ENCODE measurements around the gene TULP1. TPM values are rescaled to one million over a fixed set of nuclear protein-coding genes. Genes with fewer than 3 reads are reported as not detected.

Gene TULP1
- total RNA-seq, 1 donor from 2014 or later: not detected

- no peaks in the 10 kb centered on the region for H3K27me3 ChIP-seq (ENCODE audit: control insufficient read depth, insufficient read depth, low read length)
- H3K4me3 ChIP-seq (ENCODE audit: low read depth, low read length): no peak overlapping the region
- no peak for DNase-seq (ENCODE audit: low read depth)
- no peak for TF ChIP-seq CTCF (IDR thresholded peaks at IDR 0.05; ENCODE audit: insufficient read depth, low read length, poor library complexity, severe bottlenecking)
- H3K36me3 ChIP-seq (ENCODE audit: control insufficient read depth, insufficient read depth, low read length): no peaks in the 10 kb centered on the region
Observed at GRCh38 chr6:35491558-35492257, 21.0 kb downstream of the TULP1 start.

GRCh38 chr6:35490821-35491557, 21.7 kb downstream of the TULP1 start:
- Histone ChIP-seq H3K36me3 (ENCODE audit: control insufficient read depth, insufficient read depth, low read length) (no peaks in the 10 kb centered on the region), H3K4me3 (ENCODE audit: low read depth, low read length) (no peak overlapping the region), H3K27me3 (ENCODE audit: control insufficient read depth, insufficient read depth, low read length) (no peaks in the 10 kb centered on the region)
- TF ChIP-seq CTCF (IDR thresholded peaks at IDR 0.05; ENCODE audit: insufficient read depth, low read length, poor library complexity, severe bottlenecking): no peak
- no peak for DNase-seq (ENCODE audit: low read depth)

DNA sequence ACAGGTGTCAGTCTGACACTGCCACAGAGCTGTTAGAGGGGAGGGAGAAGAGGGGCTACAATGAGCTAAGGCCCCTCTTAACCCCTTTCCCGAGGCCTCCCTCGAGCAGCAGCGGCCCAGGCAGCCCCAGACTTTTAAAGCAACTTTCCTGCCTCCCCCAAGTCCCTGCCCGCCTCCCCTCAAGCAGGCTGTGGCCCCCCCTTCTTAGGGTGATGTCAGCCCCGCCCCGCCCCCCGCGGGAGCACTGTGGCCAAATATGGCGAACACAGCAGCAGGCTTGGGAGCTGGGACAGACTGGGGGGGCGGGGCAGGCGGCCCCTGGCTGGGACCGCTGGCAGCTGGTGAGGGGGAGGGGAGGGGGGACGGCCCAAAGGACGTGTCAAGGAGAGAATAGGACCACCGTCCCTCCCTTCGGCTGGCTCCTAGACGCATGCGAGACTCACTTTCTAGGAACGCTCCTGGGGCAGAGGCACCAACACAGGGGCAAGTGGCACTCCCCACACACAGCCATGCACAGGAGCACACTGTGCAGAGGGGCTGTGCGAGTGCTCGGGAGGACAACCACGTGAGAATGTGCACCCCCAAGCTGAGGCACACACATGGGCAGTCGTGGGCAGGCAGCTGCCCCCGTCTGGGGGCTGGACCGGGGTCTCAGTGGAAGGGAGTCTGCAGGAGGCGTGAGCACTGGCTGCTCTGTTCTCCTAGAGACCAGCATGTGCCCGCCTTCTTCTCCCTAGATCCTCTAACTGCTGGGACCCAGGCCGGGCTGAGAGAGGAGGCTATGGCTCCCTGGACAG, 22.5 kb downstream of the TULP1 start:
- no peak overlapping the region for H3K4me3 ChIP-seq (ENCODE audit: low read depth, low read length)
- DNase-seq (ENCODE audit: low read depth): no peak
- TF ChIP-seq CTCF (IDR thresholded peaks at IDR 0.05; ENCODE audit: insufficient read depth, low read length, poor library complexity, severe bottlenecking): no peak
- H3K27me3 ChIP-seq (ENCODE audit: control insufficient read depth, insufficient read depth, low read length): no peaks in the 10 kb centered on the region
- no peaks in the 10 kb centered on the region for H3K36me3 ChIP-seq (ENCODE audit: control insufficient read depth, insufficient read depth, low read length)

DNA sequence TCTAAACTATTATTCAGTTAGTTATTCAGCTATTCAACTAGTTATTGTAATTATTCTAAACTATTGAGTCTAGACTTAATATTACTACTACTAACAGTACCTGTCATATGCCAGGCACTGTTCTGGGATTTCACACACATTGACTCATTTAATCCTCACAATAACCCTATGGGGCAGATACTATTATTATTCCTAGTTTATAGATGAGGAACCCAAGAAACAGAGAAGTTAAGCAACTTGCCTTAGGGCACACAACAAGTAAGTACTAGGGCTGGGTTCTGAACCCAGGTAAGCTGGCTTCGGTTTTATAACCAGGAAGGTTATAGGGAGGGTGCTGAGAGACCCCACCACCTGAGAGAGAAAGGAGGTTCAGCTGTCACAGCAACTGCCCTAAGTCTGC, 23.6 kb downstream of the TULP1 start:
- Histone ChIP-seq H3K36me3 (ENCODE audit: control insufficient read depth, insufficient read depth, low read length) (no peaks in the 10 kb centered on the region), H3K4me3 (ENCODE audit: low read depth, low read length) (no peak overlapping the region)

DNA sequence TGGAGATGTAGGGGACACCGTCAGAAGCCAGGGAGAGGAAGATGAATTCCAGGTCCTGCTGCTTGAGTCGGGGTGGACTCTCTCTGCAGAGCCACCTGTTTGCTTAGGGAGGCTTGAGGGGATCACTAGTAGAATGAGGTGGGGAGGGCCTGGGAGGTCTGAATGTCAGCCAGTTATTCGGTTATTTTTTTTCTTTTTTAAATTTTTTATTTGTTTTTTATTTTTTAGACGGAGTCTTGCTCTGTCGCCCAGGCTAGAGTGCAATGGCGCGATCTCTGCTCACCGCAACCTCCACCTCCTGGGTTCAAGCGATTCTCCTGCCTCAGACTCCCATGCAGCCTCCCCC, 24.2 kb downstream of the TULP1 start:
- no peak for DNase-seq (ENCODE audit: low read depth)
- TF ChIP-seq CTCF (IDR thresholded peaks at IDR 0.05; ENCODE audit: insufficient read depth, low read length, poor library complexity, severe bottlenecking): no peak

More for the DNA sequence above, 23.6 kb downstream of the TULP1 start:
- no peak for TF ChIP-seq CTCF (IDR thresholded peaks at IDR 0.05; ENCODE audit: insufficient read depth, low read length, poor library complexity, severe bottlenecking)
- no peaks in the 10 kb centered on the region for H3K27me3 ChIP-seq (ENCODE audit: control insufficient read depth, insufficient read depth, low read length)
- DNase-seq (ENCODE audit: low read depth): no peak

More for the DNA sequence above, 24.2 kb downstream of the TULP1 start:
- H3K4me3 ChIP-seq (ENCODE audit: low read depth, low read length): no peak overlapping the region
- no peaks in the 10 kb centered on the region for H3K27me3 ChIP-seq (ENCODE audit: control insufficient read depth, insufficient read depth, low read length)
- no peaks in the 10 kb centered on the region for H3K36me3 ChIP-seq (ENCODE audit: control insufficient read depth, insufficient read depth, low read length)
